IMR-90 (cell line): ENCODE data around the gene TRHDE. TPM values are rescaled to one million over a fixed set of nuclear protein-coding genes. Genes with fewer than 3 reads are reported as not detected.

Experiments used
- ATAC-seq: fragments of 200-7000 bp; cut with Tn5 transposase; 2 replicates; pipeline ENCODE4 v1.9.1; 2020; ENCODE audit warnings: low read depth, mild to moderate bottlenecking, moderate library complexity
- BruUV-seq: library from RNA; stranded (reverse); fragments of 400-500 nt; replicated peaks from 2 replicates; lab custom pipeline; 2021; lab: Mats Ljungman, UMichigan
- CTCF ChIA-PET: fragments of 300-600 bp; formaldehyde crosslinking; extraction: SDS; loops from one replicate; lab custom pipeline; 2021; ENCODE audit warnings: antibody characterized with exemption; lab: Yijun Ruan, JAX
- POLR2A ChIA-PET: fragments of 300-600 bp; sonication (Branson Sonifier 250); formaldehyde crosslinking; loops from one replicate; lab custom pipeline; 2022; ENCODE audit warnings: antibody characterized with exemption; ENCODE audit not compliant: unreplicated experiment; lab: Charles Lee
- DNase-seq: peaks from one replicate; pipeline ENCODE4 v3.0.0; 2013
- H2AFZ ChIP-seq: replicated peaks from 2 replicates; pipeline ENCODE3; 2013; ENCODE audit warnings: low read length, mild to moderate bottlenecking; ENCODE audit not compliant: poor library complexity
- H2AK5ac ChIP-seq: 2 replicates; pipeline ENCODE4 v1.6.1; 2013; ENCODE audit warnings: low read depth, low read length, inconsistent platforms
- H2AK9ac ChIP-seq: replicated peaks from 2 replicates; pipeline ENCODE3; 2013; ENCODE audit warnings: mild to moderate bottlenecking, low read depth, low read length, moderate library complexity; ENCODE audit not compliant: poor library complexity
- H2BK120ac ChIP-seq: 2 replicates; pipeline ENCODE4 v1.6.1; 2013; ENCODE audit warnings: low read depth, low read length, inconsistent platforms
- H2BK15ac ChIP-seq: 3 replicates; pipeline ENCODE4 v1.6.1; 2013; ENCODE audit warnings: low read depth, low read length, inconsistent platforms
- H2BK20ac ChIP-seq: 2 replicates; pipeline ENCODE4 v1.6.1; 2013; ENCODE audit warnings: low read depth, mild to moderate bottlenecking, inconsistent platforms, low read length, moderate library complexity
- H2BK5ac ChIP-seq: 2 replicates; pipeline ENCODE4 v1.6.1; 2013; ENCODE audit warnings: mild to moderate bottlenecking, low read depth, low read length, inconsistent platforms; ENCODE audit not compliant: poor library complexity, severe bottlenecking
- H3K14ac ChIP-seq: replicated peaks from 2 replicates; pipeline ENCODE4 v1.6.1; 2013; ENCODE audit warnings: low read depth, low read length, inconsistent platforms
- H3K18ac ChIP-seq: 2 replicates; pipeline ENCODE4 v1.6.1; 2013; ENCODE audit warnings: low read depth, low read length, control low read depth
- H3K23ac ChIP-seq: 2 replicates; pipeline ENCODE4 v1.6.1; 2013; ENCODE audit warnings: low read depth, low read length, inconsistent platforms
- H3K27ac ChIP-seq: 2 replicates; pipeline ENCODE4 v1.5.1; 2013; ENCODE audit warnings: mild to moderate bottlenecking, control low read depth, low read length; ENCODE audit not compliant: insufficient read depth
- H3K27me3 ChIP-seq: 2 replicates; pipeline ENCODE4 v1.6.1; 2013; ENCODE audit warnings: low read length; ENCODE audit not compliant: control insufficient read depth, insufficient read depth
- H3K36me3 ChIP-seq: 2 replicates; pipeline ENCODE4 v1.6.1; 2013; ENCODE audit warnings: low read length, mixed read lengths; ENCODE audit not compliant: control insufficient read depth, insufficient read depth
- H3K4ac ChIP-seq: 2 replicates; pipeline ENCODE4 v1.6.1; 2013; ENCODE audit warnings: low read depth, low read length, inconsistent platforms
- H3K4me1 ChIP-seq: 2 replicates; pipeline ENCODE4 v1.6.1; 2013; ENCODE audit warnings: low read length, mixed read lengths; ENCODE audit not compliant: control insufficient read depth, insufficient read depth
- H3K4me2 ChIP-seq: 2 replicates; pipeline ENCODE4 v1.6.1; 2013; ENCODE audit warnings: low read depth, mild to moderate bottlenecking, control low read depth, low read length, moderate library complexity
- H3K4me3 ChIP-seq: 2 replicates; pipeline ENCODE4 v1.5.1; 2013; ENCODE audit warnings: low read depth, mild to moderate bottlenecking, control low read depth, low read length, moderate library complexity; ENCODE audit not compliant: insufficient read depth
- H3K56ac ChIP-seq: 2 replicates; pipeline ENCODE4 v1.6.1; 2013; ENCODE audit warnings: low read length, inconsistent platforms; ENCODE audit not compliant: insufficient read depth; ENCODE audit errors: extremely low read depth
- H3K79me1 ChIP-seq, 2 experiments: 2 replicates each; pipeline ENCODE4 v1.6.1; 2013; ENCODE audit warnings: low read length in 2 of 2, inconsistent platforms in 1 of 2, low read depth in 1 of 2
- H3K9ac ChIP-seq: 2 replicates; pipeline ENCODE4 v1.6.1; 2013; ENCODE audit warnings: low read depth, low read length, control low read depth
- H3K9me1 ChIP-seq: 2 replicates; pipeline ENCODE4 v1.6.1; 2013; ENCODE audit warnings: low read length, inconsistent platforms; ENCODE audit not compliant: insufficient read depth
- H3K9me3 ChIP-seq: 2 replicates; pipeline ENCODE4 v1.6.1; 2013; ENCODE audit warnings: low read length; ENCODE audit not compliant: control insufficient read depth, insufficient read depth
- H4K20me1 ChIP-seq: 2 replicates; pipeline ENCODE4 v1.6.1; 2013; ENCODE audit warnings: low read length, inconsistent platforms; ENCODE audit not compliant: insufficient read depth
- H4K5ac ChIP-seq: 2 replicates; pipeline ENCODE4 v1.6.1; 2013; ENCODE audit warnings: mild to moderate bottlenecking, low read depth, low read length, control low read depth
- H4K8ac ChIP-seq, 2 experiments: 2 replicates each; pipeline ENCODE4 v1.6.1; 2013; ENCODE audit warnings: low read depth in 2 of 2, low read length in 2 of 2, control low read depth in 1 of 2, inconsistent platforms in 1 of 2
- H4K91ac ChIP-seq: 2 replicates; pipeline ENCODE4 v1.6.1; 2013; ENCODE audit warnings: low read depth, low read length, inconsistent platforms; ENCODE audit not compliant: insufficient read depth
- BHLHE40 ChIP-seq: fragments of 150-350 bp; IDR thresholded peaks from 2 replicates; pipeline ENCODE4 v1.6.1; 2016; ENCODE audit warnings: mild to moderate bottlenecking, low read depth, low read length
- FOS ChIP-seq: fragments of 150-350 bp; IDR thresholded peaks from 2 replicates; pipeline ENCODE4 v1.6.1; 2016; ENCODE audit warnings: low read depth, low read length
- NFE2L2 ChIP-seq: fragments of 150-350 bp; IDR thresholded peaks from 2 replicates; pipeline ENCODE4 v1.6.1; 2016; ENCODE audit warnings: low read depth, mild to moderate bottlenecking, low read length
- USF2 ChIP-seq: fragments of 150-350 bp; IDR thresholded peaks from 2 replicates; pipeline ENCODE4 v1.6.1; 2017; ENCODE audit warnings: mild to moderate bottlenecking, antibody characterized with exemption, low read length, low read depth
- WGBS, 2 experiments: methylation state at CpG; one replicate each; pipeline versions ENCODE4 v1.1.5 to v1.1.7; 2013; ENCODE audit warnings: missing lambda C conversion rate in 2 of 2; ENCODE audit not compliant: insufficient read length in 1 of 2; ENCODE audit errors: extremely low coverage in 2 of 2; 5-methylcytosine and 5-hydroxymethylcytosine counted together
- dilution Hi-C: fragments of 300-500 bp; cut with HindIII; formaldehyde crosslinking; loops from one replicate; pipeline ENCODE4 v1.14.3; 2018; ENCODE audit warnings: low sequenced_read_pairs; ENCODE audit not compliant: unreplicated experiment
- in situ Hi-C: fragments of 300-500 bp; cut with MboI; formaldehyde crosslinking; loops from 3 replicates; pipeline ENCODE4 v1.14.3; 2019; ENCODE audit warnings: low sequenced_read_pairs, inconsistent platforms, mixed read lengths
- intact Hi-C: fragments of 100-400 bp; cut with micrococcal nuclease; formaldehyde crosslinking; loops from 2 replicates; pipeline ENCODE4 v1.10.0; 2022
- polyA plus RNA-seq, 3 experiments: library from polyadenylated mRNA; depleted of rRNA; stranded (reverse); fragments of >200 nt; gene quantifications; 2 replicates each; pipeline ENCODE4 v1.2.3, GENCODE V29; 2012; ENCODE audit warnings: low replicate concordance in 1 of 3
- total RNA-seq: library from RNA; depleted of rRNA; stranded (reverse); fragments of >200 nt; gene quantifications from 2 replicates; pipeline ENCODE4 v1.2.3, GENCODE V29; 2012

TRHDE gene
- total and polyA plus RNA-seq, 2 of the 4 experiments (the other 2 are of a cell fraction) = 33.7 to 65.1 TPM

- Histone ChIP-seq H3K4me1 (peaks cover 3% of the 10 kb centered on the region; the same call in 1 of the 2 replicates), H3K4ac (peak overlapping the region; percentile 36; the same call in 1 of the 2 replicates), H3K18ac (peak overlapping the region; percentile 27; the same call in 1 of the 2 replicates), H2AK9ac (no peak overlapping the region), H3K27ac (no peak overlapping the region), H3K4me2 (peak overlapping the region; percentile 94; the same call in 1 of the 2 replicates), H3K36me3 (no peaks in the 10 kb centered on the region; the same call in 1 of the 2 replicates), H3K4me3 (peak overlapping the region; percentile 92; the same call in 1 of the 2 replicates), H4K5ac (no peak overlapping the region), H2BK20ac (no peak overlapping the region), H2AFZ (no peak overlapping the region), H4K91ac (peak overlapping the region; percentile 32; the same call in 1 of the 2 replicates), H3K9me1 (no peaks in the 10 kb centered on the region), H3K56ac (no peak overlapping the region; the same call in 1 of the 2 replicates), H4K20me1 (peaks cover 11% of the 10 kb centered on the region), H4K8ac (peak overlapping the region in 1 of 2 experiments; percentile 56; a peak in 1 of 4 replicates), H3K23ac (peak overlapping the region; percentile 82; the same call in 1 of the 2 replicates), H2BK120ac (peak overlapping the region; percentile 30; the same call in 1 of the 2 replicates), H2BK5ac (peak overlapping the region; percentile 97), H2AK5ac (0 out of 2 replicates have a peak overlapping the region, but pooled peaks have one; percentile 64), H3K79me1 (peaks cover 0 to 8% of the 10 kb centered on the region in 2 experiments; a peak in 2 of 4 replicates), H3K9me3 (no peaks in the 10 kb centered on the region), H3K27me3 (no peaks in the 10 kb centered on the region), H2BK15ac (0 out of 3 replicates have a peak overlapping the region, but pooled peaks have one; percentile 42), H3K9ac (peak overlapping the region; percentile 90), H3K14ac (peak overlapping the region; percentile 83; the same call in 1 of the 2 replicates)
- CTCF ChIA-PET = no interaction called here
- ATAC-seq (no peak), DNase-seq (no peak)
- BruUV-seq = no TSS peak
- dilution Hi-C loops = no loop called here
- no CpG with 5 or more reads among the region's 1 CpG for WGBS, 2 experiments
- in situ Hi-C loops = loop anchor here (25.0 kb wide), 1 partner anchor 607 kb away; the partner anchor contains the start of genes THAP2 and ZFC3H1
- no peak for TF ChIP-seq FOS
- no peak for TF ChIP-seq NFE2L2
- no peak for TF ChIP-seq BHLHE40
- no peak for TF ChIP-seq USF2
- intact Hi-C loops = no loop called here
- POLR2A ChIA-PET = no interaction called here
Measured at GRCh38 chr12:72269491-72269890, 2.7 kb upstream of the TRHDE start.
